ENCODE measurements around the gene ZC3H6.

The ZC3H6 gene

GRCh38 chr2:112301973-112302372 is 26.6 kb downstream of the ZC3H6 start:
- H3K4me3 ChIP-seq (ENCODE audit: control insufficient read depth, low read depth, low read length): no peak overlapping the region
- DNase-seq (ENCODE audit: low read depth): no peak
- no peak for TF ChIP-seq CTCF (IDR thresholded peaks at IDR 0.05; ENCODE audit: control insufficient read depth, insufficient read depth, low read depth, low read length, missing control alignments)

- no peak for DNase-seq (ENCODE audit: low read depth)
- no peak for TF ChIP-seq CTCF (IDR thresholded peaks at IDR 0.05; ENCODE audit: control insufficient read depth, insufficient read depth, low read depth, low read length, missing control alignments)
- H3K4me3 ChIP-seq (ENCODE audit: control insufficient read depth, low read depth, low read length): no peak overlapping the region
Measured at GRCh38 chr2:112304298-112304941, 29.0 kb downstream of the ZC3H6 start.

GRCh38 chr2:112305132-112305531 is 29.7 kb downstream of the ZC3H6 start:
- H3K4me3 ChIP-seq (ENCODE audit: control insufficient read depth, low read depth, low read length): no peak overlapping the region
- no peak for TF ChIP-seq CTCF (IDR thresholded peaks at IDR 0.05; ENCODE audit: control insufficient read depth, insufficient read depth, low read depth, low read length, missing control alignments)
- no peak for DNase-seq (ENCODE audit: low read depth)

- DNase-seq (ENCODE audit: low read depth): no peak
- H3K4me3 ChIP-seq (ENCODE audit: control insufficient read depth, low read depth, low read length): no peak overlapping the region
- TF ChIP-seq CTCF (IDR thresholded peaks at IDR 0.05; ENCODE audit: control insufficient read depth, insufficient read depth, low read depth, low read length, missing control alignments): no peak
Measured at GRCh38 chr2:112310906-112311305, 35.5 kb downstream of the ZC3H6 start.

GRCh38 chr2:112311932-112312331 is 36.5 kb downstream of the ZC3H6 start:
- no peak for DNase-seq (ENCODE audit: low read depth)
- no peak overlapping the region for H3K4me3 ChIP-seq (ENCODE audit: control insufficient read depth, low read depth, low read length)
- TF ChIP-seq CTCF (IDR thresholded peaks at IDR 0.05; ENCODE audit: control insufficient read depth, insufficient read depth, low read depth, low read length, missing control alignments): no peak

GRCh38 chr2:112312821-112313220 is 37.4 kb downstream of the ZC3H6 start:
- TF ChIP-seq CTCF (IDR thresholded peaks at IDR 0.05; ENCODE audit: control insufficient read depth, insufficient read depth, low read depth, low read length, missing control alignments): no peak
- H3K4me3 ChIP-seq (ENCODE audit: control insufficient read depth, low read depth, low read length): no peak overlapping the region
- DNase-seq (ENCODE audit: low read depth): no peak

All from AG09309 (cell line).